SK-MEL-5 (cell line): ENCODE data around the gene KCNK13. TPM values are rescaled to one million over a fixed set of nuclear protein-coding genes. Genes with fewer than 3 reads are reported as not detected.
"Not testable (repeated sequence)": the region's sequence is repeated elsewhere in the genome, so short reads cannot be mapped to it uniquely, and the experiment has no call there.

Experiments
- DNase-seq: peaks from one replicate; pipeline ENCODE4 v3.0.0-alpha.2; 2016; ENCODE audit warnings: low read depth, low spot score
- in situ Hi-C: cut with HindIII; loops from 2 replicates; pipeline ENCODE4 v1.10.0; 2016; ENCODE audit warnings: low sequenced_read_pairs, high pct_unique_total_duplicates, low pct_unique_long_range_greater_than_20kb
- total RNA-seq: library from RNA; depleted of rRNA; stranded (reverse); fragments of >200 nt; shearing (Covaris generic); gene quantifications from 2 replicates; pipeline ENCODE4 v1.2.3, GENCODE V29; 2014

Gene KCNK13
- total RNA-seq, 1 experiment from 2014 or later = 1.5 TPM

- in situ Hi-C loops = no loop called here
- no peak for DNase-seq
Observed at GRCh38 chr14:90056826-90057225, 5.0 kb upstream of the KCNK13 start.

- DNase-seq = no peak
- in situ Hi-C loops = no loop called here
Observed at GRCh38 chr14:90058876-90059458, 2.8 kb upstream of the KCNK13 start.

- peak; percentile 78 for DNase-seq
Observed at GRCh38 chr14:90060312-90060964, 1.4 kb upstream of the KCNK13 start.

DNA sequence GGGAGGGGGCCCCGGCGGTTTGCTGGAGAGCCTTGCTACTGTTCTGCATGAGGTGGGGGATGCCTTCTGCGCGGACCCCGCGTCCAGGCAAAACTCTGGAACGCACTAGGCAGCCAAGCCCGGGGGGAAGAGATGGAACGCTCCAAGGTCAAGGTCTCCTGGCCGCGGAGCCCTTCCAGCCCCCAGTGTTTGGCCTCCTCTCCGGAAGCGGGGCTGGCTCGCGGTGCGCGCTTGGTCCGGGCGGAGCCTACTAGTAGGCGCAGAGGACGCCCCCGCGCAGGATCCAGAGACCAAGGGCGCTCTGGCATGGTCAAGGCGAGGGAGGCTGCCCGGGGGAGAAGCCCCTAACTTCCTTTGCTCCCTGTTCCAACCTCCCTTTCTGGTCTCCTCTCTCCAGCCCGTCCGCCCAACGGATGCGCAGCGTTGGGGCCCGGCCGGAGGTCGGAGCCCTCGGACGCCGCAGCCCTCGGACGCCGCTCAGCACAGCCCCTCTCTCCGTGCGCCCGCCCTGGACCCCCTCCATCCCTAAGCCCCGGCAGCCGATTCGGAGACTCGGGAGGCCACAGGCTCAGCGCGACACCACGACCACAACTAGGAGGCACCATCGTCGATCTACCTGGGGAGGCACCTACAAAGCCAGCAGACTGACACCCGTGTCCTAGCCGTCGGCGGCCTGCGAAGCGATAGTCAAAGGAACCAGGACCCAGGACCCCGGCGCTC is 669 bp upstream of the KCNK13 start:
- DNase-seq = no peak
- in situ Hi-C loops = no loop called here

More at GRCh38 chr14:90060312-90060964, 1.4 kb upstream of the KCNK13 start:
- in situ Hi-C loops = no loop called here

- no peak for DNase-seq
- in situ Hi-C loops = no loop called here
Observed at GRCh38 chr14:90062127-90062794, 467 bp downstream of the KCNK13 start.

DNA sequence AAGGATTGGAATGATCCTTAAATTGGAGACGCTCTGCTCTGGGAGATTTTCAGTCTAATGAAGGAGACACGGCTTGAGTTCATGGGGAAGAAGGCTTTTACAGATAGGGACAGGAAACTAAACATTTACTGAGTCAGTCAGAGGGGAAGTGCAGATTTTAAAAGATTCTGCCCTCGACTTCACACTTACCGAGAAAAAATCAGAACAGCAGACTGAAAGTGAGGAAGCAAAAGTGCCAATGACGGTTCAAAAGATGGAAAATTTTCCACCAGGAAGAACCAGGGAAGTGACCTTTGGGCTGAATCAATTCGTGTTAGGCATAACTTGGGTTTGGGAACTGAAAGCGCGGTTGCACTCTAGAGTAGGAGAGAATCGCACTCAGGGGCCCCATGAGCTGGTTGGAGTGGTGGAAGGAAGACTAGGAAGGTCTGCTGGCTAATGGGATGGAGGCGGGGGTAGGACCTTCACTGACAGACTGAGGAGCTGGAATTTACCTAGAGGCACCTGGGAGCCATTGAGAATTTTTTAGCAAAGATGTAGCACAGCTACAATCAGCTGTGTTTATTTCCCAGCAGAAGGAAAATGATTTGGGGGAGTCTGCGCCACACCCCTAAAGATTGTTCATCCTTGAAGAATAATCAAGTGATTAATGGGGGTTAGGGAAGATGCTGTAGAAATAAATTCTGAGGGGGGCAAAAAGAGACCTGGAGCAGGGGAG is 1.2 kb downstream of the KCNK13 start:
- in situ Hi-C loops = no loop called here
- no peak for DNase-seq

GRCh38 chr14:90072350-90072749 is 10.6 kb downstream of the KCNK13 start:
- no peak for DNase-seq
- in situ Hi-C loops = no loop called here

GRCh38 chr14:90079576-90079975 is 17.8 kb downstream of the KCNK13 start:
- DNase-seq = no peak
- in situ Hi-C loops = no loop called here

GRCh38 chr14:90087433-90087832 is 25.6 kb downstream of the KCNK13 start:
- DNase-seq = no peak
- in situ Hi-C loops = no loop called here

DNA sequence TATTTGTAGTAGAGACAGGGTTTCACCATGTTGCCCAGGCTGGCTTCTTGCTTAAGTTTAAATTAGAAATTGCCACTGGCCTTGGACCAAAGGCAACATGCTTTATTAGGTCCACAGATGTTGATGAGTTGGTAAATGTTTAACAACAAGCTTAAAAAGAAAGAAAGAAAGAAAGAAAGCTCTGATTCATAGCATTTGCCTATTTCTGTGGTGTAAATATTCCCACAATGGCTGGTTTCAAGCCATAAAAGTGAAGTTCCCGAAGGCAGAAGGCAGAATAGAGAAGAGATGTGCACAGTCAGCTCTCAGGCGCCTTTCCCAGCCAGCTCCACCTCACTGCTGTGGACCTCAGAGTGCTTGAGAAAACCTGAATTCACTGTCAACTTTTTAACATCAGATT is 26.4 kb downstream of the KCNK13 start:
- in situ Hi-C loops = no loop called here

DNA sequence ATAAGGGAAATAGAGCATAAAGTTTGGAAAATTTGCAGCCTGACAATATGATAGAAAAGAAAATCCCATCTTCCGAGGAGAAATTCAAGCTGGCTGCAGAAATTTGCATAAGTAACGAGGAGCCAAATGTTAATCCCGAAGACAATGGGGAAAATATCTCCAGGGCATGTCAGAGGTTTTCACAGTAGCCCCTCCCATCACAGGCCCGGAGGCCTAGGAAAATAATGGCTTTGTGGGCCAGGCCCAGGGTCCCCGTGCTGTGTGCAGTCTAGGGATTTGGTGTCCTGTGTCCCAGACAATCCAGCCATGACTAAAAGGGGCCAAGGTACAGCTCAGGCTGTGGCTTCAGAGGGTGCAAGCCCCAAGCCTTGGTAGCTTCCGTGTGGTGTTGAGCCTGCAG is 27.7 kb downstream of the KCNK13 start:
- in situ Hi-C loops, DNase-seq: not testable (repeated sequence)

More for the DNA sequence above, 26.4 kb downstream of the KCNK13 start:
- no peak for DNase-seq

DNA sequence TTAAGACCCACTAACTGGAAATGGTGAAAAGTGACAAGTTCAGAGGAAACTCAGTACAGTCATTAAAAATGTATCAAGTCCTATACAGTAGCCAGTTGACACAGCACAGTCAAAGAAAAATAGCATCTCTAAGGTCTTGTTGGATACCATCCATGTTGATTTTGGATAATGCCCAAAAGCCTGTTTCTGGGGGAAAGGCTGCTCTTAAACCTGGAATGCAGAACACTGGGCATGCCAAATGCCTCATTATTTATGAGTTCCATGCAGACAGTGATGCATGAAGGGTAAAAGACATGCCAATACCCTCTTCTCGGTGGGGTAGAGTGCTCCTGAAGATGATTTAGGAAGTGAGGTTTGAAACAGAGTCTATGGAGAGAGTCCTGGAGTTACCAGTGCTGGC is 29.6 kb downstream of the KCNK13 start:
- in situ Hi-C loops = no loop called here
- DNase-seq = no peak

- no peak for DNase-seq
- in situ Hi-C loops = no loop called here
Observed at GRCh38 chr14:90093942-90094595, 32.3 kb downstream of the KCNK13 start.

GRCh38 chr14:90095096-90095495 is 33.3 kb downstream of the KCNK13 start:
- DNase-seq = no peak
- in situ Hi-C loops = no loop called here

DNA sequence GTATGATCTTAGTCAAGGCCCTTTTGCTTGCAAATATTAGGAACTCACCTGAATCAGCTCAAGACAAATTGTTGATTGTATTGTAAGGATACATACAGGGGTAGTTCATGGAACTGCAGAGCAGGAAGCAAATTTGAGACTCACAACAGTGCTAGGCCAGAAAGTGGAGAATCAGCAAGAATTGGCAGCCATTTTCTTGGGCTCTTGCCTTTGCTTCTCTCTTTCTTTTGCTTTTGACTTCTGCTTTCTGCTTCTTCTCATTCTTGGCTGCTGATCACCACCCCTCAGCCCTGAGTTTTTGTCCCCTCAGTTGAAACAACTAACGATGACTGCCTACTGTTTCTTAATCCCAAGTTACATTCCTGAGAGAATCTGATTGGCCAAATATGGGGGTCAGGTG is 34.8 kb downstream of the KCNK13 start:
- in situ Hi-C loops = no loop called here
- DNase-seq = no peak

- no peak for DNase-seq
- in situ Hi-C loops = no loop called here
Observed at GRCh38 chr14:90103808-90104207, 42.0 kb downstream of the KCNK13 start.

DNA sequence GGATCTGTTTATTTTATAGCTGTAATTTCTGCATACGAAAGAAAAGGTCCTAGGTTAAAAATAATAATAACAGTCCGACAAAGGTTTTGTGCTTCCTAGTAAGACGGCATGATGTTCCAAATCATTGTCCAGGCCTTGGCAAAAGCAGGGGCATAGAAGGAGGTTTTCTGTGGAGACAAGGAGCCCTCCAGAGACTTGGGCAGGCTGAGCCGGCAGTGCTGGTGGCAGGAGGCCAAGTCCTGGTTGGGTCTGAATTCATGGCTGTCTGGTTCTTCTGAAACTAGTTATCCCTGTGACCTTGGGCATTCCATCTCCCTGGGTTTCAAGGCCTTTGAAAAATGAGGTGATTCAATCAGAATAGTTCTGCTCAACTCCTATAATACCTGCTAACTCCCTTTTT is 44.0 kb downstream of the KCNK13 start:
- in situ Hi-C loops = no loop called here
- no peak for DNase-seq
